ENCODE measurements around the gene ANKRD12.
"Not testable (repeated sequence)": the region's sequence is repeated elsewhere in the genome, so short reads cannot be mapped to it uniquely, and the experiment has no call there.

Gene ANKRD12

GRCh38 chr18:9248661-9249060 is 112.1 kb downstream of the ANKRD12 start:
- TF ChIP-seq CTCF (conservative IDR thresholded peaks at IDR 0.05; ENCODE audit: low read depth, low read length), result no peak

GRCh38 chr18:9249254-9249653 is 112.7 kb downstream of the ANKRD12 start:
- DNase-seq (ENCODE audit: low read depth), result no peak
- no peak overlapping the region for H3K4me3 ChIP-seq (ENCODE audit: low read length)
- no peak for TF ChIP-seq CTCF (conservative IDR thresholded peaks at IDR 0.05; ENCODE audit: low read depth, low read length)

More at GRCh38 chr18:9248661-9249060, 112.1 kb downstream of the ANKRD12 start:
- no peak overlapping the region for H3K4me3 ChIP-seq (ENCODE audit: low read length)
- no peak for DNase-seq (ENCODE audit: low read depth)

DNA sequence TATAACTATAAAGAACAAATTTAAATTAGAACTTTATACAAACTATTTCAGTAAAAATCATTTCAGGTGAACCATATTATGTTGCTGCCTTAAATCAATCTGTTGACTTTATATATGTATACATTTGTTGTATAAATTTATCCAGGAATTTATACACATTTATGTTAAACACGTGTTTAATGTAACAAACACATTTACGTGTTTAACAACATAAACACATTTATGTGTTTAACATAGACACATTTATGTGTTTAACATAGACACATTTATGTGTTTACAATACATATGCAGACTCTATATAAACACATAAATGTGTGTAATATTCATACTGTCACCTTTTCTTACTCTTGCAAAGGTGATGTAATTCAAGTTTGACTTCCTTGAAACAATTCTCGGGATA is 122.6 kb downstream of the ANKRD12 start:
- no peak for TF ChIP-seq CTCF (conservative IDR thresholded peaks at IDR 0.05; ENCODE audit: low read depth, low read length)
- DNase-seq (ENCODE audit: low read depth), result no peak
- H3K4me3 ChIP-seq (ENCODE audit: low read length), result no peak overlapping the region

DNA sequence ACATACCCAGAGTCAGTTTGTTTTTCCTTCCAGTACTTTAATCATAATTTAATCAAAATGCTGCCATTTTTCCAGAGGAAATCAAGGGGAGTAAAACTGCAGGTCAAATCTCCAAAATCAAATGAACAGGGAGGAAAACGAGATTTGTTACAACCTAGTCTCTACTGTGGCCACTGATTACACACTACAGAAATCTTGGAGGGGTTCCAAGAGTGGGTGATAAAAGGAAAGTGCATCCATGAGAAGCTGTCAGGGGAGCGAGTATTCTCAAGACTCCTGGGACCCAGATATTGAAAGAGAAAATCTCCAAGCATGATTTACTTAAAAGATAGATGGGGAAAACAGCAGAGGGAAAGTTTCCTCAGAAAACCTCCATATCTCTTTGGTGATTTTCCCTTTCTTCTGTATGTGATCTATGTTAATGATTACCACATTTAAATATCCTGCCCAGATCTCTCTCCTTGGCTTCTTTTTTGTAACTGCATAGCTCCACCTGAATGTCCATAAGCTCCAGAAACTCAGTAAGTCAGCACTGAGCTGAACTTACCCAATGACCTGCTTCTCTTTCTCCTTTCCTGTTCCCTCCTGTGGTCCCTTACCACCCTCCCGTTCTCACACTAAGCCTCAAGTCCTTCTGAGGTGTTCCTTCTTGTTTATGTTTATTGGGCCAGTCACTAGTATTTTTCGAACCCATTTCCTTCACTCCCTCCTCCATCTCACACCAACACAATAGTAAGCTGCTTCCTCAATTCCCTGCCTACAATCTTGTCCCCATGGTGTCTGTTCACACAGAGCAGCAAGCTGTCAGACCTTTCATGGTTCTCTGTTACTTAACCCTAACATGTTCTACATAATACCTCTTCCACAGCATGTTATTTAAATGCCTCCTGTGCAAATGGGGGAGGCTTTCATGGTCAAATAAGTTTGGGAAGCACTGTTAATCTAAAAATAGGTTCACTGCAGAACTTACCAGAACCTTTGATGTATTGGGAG is 124.1 kb downstream of the ANKRD12 start:
- DNase-seq (ENCODE audit: low read depth), result no peak
- no peak for TF ChIP-seq CTCF (conservative IDR thresholded peaks at IDR 0.05; ENCODE audit: low read depth, low read length)
- H3K4me3 ChIP-seq (ENCODE audit: low read length), result no peak overlapping the region

- no peak overlapping the region for H3K4me3 ChIP-seq (ENCODE audit: low read length)
- no peak for TF ChIP-seq CTCF (conservative IDR thresholded peaks at IDR 0.05; ENCODE audit: low read depth, low read length)
- DNase-seq (ENCODE audit: low read depth), result no peak
These were observed 126.7 kb downstream of the ANKRD12 start for GRCh38 chr18:9263264-9263663.

DNA sequence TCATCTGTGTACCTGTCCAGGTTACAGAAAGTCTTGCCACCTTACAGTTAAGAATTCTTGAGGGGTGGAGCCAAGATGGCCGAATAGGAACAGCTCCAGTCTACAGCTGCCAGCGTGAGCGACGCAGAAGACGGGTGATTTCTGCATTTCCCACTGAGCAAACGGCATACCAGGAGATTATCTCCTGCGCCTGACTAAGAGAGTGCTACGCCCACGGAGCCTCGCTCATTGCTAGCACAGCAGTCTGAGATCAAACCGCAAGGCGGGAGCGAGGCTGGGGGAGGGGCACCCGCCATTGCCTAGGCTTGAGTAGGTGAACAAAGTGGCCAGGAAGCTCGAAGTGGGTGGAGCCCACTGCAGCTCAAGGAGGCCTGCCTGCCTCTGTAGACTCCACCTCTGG is 128.2 kb downstream of the ANKRD12 start:
- not testable (repeated sequence) for H3K4me3 ChIP-seq (ENCODE audit: low read length); DNase-seq (ENCODE audit: low read depth)

DNA sequence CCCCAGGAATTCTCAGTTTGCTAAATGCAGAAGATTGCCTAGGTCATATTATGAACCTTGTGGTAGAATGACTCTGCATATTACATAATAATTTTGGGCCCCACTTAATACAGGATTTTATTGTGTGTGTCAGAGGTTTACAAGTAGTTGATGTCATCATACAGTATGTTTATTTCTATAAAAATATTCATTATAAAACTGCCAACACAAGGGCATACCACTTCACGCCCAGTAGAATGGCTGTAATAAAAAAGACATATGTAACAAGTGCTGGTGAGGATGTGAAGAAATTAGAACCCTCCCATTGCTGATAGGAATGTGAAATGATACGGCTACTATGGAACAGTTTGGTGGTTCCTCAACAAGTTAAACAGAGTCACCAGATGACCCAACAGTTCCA is 136.6 kb downstream of the ANKRD12 start:
- no peak overlapping the region for H3K4me3 ChIP-seq (ENCODE audit: low read length)
- TF ChIP-seq CTCF (conservative IDR thresholded peaks at IDR 0.05; ENCODE audit: low read depth, low read length), result no peak
- no peak for DNase-seq (ENCODE audit: low read depth)

Measured in retinal pigment epithelial cell (primary cell).